ENCODE data around the gene TSSC4.

TSSC4 gene

DNA sequence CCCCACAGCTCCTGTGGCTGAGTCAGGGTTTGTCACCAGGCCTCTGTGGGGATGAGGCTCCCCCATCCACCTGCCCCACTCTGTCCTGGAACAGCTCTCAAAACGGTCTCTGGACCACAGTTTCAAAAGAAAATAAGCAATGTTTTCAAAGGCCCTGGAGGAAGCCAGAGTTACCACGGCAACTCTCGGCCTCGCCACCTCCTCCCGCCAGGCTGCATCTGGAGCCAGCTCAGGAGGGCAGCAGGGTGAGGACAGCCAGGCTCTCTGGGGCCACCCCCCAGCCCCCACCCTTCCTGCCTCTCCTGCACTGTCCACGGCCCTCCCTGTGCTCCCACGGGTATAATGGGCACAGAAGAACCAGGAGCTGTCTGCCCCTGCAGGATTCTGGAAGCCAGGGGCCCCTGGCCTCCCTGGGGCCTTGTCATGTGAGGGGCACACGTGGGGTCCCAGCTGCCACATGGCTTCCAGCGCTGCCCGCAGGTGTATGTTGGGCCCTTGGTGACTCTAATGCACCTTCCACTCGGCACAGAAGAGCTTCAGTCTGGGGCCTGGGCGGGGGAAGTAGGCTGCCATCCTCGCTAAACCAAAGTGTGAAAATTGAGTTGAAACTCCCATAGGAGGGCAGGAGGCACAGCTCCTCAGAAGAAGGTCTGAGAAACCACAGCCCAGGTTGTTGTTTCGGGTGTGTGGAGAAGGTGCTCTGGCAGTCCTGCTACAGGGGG, 13.1 kb upstream of the TSSC4 start:
- DNase-seq = no peak

DNA sequence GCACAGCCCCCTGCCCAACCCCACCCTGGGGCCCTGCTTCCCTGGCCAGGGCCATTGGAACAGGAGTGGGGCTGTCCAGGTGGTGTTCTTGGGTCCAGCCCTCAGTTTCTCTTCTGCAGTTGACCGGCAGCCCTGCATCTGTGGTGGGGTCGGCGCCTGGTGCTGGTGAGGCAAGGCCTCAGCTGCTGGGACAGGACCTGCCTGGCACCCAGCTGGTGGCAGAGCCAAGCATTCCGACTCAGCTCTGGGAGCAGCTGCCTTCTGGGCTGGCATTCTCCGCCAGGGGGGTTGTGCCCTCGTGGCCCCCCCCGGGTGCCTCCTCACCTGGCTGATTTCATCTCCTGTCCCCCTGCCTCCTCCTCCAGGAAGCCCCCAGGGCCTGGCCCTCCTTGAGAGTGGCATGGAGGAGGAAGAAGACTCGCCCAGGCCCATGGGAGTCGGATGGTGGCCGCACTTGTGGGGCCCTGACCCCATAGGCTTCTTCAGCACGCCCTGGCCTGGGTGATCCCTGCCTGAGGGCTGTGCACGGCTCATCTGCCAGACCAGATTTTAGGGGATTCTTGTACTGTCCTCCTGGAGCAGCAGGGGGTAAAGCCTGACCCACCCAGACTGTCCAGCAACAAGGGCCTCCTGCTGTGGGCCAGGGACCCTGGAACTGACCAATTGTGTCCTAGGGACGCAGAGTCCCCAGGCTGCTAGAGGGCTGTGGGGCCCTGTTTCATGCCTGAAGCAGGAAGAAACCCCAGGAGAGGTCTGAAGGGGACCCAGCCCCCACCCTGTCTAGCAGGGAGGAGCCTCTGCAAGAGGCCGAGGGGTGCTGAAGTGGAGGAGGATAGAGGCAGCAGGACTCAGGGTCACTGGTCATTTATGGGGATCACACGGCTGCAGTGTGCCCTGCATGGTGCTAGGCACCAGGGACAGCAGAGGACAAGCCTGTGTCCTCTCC, 11.8 kb upstream of the TSSC4 start:
- no peak for DNase-seq

DNA sequence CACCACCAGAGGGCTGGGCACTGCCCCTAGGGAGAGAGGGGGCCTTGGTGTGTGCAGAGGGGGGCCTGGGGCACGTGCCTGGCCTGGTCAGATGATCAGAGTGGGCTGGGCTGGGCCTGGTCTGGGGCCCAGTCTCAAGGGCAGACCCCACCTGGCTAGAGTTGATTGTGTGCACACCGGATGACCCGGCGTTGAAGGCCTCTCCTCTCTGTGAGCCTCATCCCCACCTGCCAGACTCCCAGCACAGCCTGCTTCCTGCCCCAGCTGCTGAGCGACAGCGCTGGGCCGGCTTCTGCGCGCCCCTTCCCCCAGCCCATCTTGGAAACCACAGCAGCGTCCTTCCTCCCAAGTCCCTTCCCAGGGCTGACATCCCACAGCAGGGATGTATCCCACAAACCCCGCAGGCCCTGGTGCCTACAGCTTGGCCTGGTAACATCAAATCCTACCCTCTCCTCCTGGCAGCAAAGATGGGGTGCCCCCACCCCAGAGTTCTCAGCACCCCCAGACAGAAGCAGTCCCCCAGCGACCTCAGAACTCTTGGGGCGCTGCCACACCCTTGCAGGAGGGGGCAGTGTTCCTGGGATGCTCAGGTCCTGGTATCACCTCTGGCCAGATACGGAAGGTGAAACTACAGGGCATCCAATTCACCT, 11.0 kb upstream of the TSSC4 start:
- DNase-seq = no peak

DNA sequence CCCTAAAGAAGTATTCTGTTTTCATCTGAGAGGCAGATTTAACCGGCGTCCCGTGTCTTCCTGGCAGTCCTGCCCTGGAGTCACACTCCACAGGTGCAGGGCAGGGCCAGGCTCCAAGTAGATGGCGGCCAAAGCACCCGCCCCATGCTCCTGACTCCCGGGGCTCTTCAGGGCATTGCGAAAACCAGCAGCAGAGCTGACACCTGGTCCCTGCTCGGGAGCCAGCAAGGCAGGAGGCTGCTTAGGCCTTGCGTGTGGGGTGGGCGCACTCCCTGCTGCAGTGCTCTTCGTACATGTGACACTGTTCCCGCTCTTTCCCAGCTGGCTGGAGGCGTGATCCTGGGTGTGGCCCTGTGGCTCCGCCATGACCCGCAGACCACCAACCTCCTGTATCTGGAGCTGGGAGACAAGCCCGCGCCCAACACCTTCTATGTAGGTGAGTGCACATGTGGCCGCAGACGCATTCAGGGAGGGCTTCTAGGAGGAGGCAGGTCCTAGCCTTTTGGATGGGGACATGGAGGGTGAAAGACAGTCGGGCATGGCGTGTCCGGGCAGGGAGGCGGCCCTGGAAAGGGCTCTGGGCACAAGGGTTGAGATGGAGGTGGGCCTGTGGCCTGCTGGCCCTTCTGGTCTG, 10.3 kb upstream of the TSSC4 start:
- DNase-seq = no peak

DNA sequence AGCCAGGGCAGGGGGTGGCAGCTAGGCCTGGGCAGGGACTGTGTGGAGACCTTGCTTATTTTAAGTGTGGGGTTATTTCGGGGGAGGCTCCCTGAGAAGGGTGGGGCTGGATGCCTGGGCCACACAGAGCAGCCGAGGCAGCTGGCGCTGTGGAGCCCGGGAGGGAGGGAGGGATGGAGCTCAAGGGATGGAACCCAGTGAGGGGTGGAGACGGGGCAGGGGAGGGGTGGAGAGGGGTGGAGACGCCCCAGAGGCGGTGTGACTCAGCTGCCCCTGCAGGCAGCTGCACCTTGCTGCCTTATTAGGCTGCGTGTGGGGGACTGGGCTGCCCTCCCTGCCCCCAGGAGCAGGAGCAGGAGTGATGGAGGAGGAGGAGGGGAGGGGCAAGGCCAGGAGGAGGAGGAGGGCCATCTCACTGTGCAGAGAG, 9.8 kb upstream of the TSSC4 start:
- no peak for DNase-seq

DNA sequence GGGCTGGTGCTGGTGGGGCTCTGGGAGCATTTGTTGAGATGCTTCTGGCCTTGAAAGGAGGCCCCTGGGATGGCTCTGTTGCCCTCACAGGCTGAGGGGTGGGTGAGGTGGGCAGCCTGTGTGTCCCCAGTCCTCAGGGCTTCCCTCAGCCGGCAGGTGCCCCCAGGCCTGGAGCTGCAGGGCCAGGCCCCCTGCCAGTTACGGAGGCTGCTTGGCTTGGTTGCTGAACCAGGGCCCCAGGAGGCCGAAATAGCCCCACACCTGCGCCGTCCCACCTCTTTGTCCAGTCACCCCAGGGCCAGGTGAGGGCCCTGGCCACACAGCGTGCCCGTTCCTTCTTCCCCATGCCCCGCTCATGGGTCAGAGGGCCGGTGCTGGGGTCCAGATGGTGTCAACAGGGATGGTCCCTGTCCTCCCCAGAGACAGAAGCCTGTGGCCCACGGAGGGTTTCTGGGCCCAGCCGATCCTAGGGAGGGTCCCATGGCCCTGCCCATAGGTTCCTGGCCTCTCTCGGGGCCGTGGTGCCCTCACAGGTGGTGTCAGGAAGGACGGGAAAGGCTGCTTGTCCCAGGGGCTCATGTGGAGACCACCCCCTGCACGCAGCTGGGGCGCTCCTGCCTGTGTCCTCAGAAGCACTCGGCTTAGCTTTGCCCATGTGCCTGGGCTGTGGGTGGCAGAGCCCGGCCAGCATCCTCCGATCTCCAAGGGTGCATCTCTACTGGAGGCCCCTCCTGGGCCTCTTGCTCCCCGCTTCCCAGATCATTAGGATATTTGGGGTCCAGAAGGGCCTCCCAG, 9.2 kb upstream of the TSSC4 start:
- DNase-seq = no peak

DNA sequence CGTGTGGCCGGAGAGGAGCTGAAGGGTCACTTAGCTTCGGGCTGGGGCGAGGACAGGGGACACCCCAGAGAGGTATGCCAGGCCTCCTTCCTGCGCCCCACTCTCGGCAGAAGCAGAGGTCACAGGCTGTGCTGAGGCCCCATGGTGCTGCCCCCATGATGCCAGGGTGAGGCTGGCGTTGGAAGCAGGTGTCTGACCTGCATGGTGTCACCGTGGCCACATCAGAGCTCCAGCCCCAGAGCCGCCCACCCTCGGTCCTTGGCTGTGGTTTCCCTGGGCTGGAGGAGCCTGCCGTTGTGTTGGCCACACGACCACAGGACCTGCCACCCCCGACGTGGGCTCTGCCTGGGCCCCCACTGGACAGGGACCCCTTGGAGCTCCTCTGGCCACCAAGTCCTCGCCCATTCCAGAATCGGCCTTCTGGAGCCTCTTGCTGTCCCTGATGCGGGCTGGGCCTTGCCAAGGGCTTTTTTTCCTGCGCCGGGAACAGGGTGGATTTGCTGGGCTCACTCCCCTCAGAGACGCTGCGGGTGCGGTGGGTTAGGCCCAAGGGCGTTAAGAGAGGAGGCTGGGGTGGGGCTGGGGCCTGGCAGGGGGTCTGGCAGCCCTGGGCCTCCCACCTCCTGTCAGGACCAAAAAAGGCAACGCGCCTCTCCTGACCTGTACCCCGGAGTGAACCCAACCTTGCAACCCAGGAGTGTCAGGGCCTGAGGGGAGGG, 8.2 kb upstream of the TSSC4 start:
- no peak for DNase-seq

DNA sequence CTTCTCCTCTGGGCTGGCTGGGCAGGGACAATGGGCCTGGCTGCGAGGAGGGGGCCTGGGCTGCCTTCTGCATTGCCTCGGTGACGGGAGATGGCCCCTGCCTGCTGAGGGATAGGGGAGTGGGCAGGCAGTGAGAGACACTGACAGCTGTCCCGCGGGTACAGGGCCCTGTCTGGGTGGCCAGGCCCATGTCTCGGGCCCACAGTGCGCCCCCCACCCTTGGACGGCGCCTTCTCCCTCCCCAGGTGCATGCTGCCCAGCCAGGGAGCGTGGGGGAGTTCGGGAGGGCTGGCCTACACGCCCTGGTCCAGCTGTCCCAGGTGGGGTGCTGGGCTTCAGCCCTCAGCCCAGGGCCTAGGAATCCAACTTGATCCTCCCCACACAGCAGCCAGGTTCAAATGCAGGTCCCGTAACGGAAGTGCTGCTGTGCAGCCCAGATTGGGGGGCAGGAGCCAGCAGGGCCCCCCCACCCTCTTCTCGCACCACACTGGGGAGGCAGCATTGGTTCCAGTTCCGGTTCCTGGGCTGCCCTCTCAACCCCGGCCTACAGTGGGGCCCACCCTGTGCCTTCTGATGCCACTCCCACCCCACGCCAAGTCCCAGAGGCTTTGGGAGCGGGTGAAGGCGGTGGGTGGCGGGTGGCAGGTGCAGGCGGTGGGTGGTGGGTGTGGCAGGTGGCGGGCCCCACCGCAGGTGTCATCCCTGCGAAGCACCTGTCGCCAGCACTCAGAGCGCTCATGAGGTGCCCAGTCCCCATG, 7.3 kb upstream of the TSSC4 start:
- DNase-seq = no peak

DNA sequence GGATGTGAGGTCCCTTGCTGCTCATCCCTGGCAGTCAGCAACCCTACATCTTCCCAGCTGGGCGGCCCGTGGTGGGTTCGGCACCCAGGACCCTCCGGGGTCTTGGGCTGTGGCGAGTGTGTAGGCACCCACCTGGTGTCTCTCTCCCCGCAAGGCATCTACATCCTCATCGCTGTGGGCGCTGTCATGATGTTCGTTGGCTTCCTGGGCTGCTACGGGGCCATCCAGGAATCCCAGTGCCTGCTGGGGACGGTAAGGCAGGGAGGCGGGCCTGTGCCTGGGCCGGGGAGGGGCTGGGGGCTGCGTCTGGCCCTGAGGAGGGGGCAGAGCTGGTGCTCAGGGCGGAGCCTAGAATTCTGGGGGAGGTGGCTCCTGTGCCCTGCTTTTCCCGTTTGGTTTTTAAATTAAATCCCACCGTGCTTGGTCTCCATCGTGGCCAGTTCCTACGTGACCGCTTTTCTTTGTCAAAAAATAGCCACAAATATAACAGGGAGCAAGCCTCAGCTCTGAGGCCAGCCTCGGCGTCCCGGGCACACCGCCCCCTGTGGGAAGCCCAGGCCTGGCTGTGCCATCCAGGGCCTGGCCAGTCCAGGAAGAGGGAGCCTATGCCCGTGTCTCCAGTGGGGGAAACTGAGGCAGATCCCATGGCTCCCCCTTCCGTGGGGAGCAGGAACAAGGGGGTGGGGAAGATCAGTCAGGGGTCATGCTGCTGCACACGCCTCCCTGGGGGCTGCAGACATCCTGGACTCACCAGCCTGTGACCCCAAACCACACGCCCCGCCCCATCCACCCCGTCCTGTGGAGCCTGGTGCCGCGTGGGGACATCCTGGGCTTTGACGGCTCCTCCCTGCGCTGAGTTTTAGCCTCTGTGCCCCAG, 6.4 kb upstream of the TSSC4 start:
- no peak for DNase-seq

DNA sequence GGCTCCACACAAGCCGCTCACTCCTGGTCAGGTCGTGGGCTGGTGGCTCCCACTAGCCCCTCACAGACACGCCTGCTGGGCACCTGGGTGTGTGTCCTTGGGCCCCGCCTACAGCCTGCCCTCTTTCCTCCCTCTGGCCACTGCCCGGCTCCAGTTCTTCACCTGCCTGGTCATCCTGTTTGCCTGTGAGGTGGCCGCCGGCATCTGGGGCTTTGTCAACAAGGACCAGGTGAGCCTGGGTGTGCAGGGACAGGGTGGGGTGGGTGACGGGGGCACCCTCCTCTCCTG, 5.8 kb upstream of the TSSC4 start:
- DNase-seq = no peak

DNA sequence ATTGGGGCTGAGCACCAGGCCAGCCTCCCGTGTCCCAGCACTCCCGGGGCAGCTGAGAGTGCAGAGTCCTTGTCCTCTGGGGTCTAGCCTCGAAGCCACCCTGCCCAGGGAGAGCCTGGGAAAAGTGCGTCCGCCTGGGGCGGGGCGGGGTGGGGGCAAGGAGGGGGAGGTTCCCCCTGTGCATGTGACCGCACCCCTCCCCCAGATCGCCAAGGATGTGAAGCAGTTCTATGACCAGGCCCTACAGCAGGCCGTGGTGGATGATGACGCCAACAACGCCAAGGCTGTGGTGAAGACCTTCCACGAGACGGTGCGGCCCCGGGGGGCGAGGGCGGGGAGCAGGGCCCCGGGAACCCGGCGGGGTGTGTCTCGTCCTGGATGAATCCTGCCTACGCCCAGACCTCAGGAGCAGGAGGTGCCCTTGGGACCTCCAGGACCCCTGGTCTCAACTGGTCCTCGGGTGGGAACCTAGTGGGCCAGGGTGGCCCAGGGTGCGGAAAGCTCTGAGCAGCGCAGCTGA, 5.3 kb upstream of the TSSC4 start:
- DNase-seq = no peak

DNA sequence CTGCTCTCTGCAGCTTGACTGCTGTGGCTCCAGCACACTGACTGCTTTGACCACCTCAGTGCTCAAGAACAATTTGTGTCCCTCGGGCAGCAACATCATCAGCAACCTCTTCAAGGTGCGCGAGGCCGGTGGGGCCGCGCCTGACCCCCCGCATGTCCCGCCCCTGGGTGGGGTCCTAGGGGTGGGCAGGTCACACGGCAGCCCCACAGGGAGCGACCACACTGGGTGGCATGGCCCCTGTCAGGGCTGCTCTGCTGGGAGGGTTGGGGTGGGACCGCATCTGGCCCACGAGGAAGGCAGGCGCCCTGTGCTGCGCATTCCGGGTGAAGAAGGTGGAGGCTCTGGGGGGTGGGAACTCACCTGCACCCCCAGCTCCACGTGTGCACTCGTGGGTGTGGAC, 4.7 kb upstream of the TSSC4 start:
- DNase-seq = no peak

DNA sequence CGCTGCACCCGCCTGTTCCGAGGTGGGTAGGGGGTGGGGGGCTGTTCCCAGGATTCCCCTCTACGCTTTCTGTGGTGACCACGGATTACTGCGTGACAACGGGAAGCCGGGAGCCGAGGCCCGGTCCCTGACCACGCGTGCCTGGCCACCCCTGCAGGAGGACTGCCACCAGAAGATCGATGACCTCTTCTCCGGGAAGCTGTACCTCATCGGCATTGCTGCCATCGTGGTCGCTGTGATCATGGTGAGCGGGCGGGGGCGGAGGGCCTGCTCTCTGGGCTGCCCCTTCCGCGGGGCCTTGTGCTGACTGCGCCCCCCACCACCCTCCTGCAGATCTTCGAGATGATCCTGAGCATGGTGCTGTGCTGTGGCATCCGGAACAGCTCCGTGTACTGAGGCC, 4.1 kb upstream of the TSSC4 start:
- DNase-seq = no peak

DNA sequence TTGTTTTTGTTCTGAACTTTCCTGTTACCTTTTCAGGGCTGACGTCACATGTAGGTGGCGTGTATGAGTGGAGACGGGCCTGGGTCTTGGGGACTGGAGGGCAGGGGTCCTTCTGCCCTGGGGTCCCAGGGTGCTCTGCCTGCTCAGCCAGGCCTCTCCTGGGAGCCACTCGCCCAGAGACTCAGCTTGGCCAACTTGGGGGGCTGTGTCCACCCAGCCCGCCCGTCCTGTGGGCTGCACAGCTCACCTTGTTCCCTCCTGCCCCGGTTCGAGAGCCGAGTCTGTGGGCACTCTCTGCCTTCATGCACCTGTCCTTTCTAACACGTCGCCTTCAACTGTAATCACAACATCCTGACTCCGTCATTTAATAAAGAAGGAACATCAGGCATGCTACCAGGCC, 3.5 kb upstream of the TSSC4 start:
- no peak for DNase-seq

DNA sequence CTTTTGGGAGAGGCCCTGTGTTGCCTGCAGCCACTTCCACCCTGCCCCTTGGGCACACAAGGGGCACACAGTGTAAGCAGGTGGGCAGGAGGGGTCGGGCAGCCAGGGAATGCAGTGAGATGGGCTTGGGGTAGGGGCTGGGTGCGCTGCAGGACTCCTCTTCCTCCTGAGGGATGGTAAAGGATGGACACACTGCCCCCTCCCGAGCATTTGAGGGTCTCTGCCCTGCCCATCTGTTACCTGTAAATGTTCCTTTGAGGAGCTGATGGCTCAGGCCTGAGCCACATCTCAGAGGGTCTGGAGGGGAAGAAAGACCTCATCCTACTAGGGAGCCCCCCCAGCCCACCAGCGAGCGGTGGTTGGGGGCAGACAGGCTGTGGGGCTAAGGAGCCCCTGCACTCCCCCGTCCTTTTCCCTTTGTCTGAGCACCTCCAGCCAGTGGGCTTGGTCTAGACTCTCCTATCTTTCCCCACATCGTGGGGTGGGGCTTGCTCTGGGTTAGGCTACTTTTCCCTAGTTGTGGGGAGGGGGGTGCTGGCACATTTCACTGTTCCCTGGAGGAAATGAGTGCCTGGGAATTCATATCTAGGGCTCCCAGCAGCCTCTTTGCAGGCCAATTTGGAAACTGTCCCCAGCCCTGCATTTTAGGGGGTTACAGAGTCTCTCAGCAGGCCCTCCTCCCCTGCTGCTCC, 1.7 kb upstream of the TSSC4 start:
- DNase-seq = no peak

DNA sequence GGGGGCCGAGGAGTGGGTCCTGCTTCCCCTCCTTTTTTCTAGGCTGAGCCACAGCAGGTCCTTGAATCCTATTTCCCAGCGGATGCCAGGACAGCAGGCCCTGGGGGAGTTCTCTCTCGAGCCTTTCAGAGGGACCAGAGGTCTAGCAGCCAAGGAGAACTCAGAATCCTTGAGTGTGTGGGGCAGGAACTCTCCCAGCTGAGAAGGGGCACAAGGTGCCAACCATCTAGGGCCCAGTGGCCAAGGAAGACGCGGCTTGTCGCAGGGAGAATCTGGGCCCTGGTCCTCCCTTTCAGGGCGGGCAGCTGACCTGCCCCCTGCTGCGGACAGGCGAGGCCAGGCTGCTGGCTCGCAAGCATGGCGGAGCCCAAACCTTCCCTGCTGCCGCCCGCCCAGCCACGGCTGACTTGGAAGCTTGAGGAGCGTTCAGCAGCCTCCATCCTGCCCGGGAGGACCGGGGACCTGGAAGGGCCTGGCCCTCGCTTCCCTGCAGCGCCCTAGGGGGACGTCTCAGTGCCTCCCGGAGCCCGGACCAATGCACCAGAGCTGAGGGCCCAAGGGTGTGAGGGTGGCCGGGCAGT, 972 bp upstream of the TSSC4 start:
- DNase-seq = no peak

DNA sequence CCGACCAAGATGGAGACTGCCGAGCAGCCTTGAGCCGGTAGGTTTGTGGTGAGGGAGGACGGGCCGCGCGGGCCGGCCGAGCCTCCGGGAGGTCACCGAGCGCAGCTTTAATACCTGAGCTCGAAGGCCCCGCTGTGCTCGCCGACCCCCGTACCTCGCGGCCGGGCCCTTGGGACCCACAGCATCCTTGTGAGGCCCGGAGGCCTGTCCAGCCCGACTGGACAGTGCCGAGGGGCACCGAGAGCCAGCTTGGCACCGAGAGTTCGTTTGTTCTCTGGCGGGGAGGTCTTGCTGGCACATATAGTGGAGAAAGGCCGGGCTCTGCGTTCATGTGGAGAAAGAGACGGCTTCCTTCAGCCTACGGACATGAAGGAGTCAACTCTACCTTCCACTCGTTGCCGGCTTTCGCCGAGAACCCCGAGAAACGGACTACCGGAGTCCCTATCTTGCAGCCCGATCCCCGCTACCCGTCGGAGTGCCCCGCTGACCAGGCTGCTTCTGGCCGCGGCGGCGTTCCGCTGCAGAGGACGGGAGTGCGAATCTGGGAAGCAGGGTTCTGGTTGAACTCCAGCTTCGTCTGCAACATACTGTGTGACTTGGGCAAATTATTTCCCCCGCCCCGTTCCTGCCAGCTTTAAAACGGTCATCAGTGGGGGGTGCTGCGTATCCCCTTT, 349 bp downstream of the TSSC4 start:
- no peak for DNase-seq

DNA sequence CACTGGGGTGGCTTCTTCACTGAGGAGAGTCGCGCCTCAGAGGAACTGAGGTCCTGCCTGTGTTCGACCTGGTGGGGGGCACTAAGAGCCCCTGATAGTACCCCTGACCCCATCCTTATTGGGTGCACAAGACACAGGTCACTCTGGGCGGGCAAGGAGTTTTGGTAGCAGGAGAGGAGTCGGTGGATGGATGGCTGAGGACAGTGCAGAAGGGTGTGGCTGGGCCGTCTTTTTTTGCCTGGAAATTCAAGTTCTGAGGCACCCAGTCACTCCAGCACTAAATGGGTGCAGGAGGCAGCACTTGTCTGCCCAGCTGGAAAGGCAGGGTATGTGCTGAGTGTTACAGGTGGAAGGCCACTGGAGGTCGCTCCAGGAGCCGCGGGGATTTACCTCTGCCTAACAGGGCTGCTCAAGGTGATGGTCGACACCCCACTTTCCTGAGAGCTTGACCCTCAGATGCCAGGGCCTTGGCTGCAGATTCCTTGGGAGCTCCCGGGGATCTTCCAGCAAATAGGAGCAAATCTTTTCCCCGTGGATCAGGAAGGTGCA, 960 bp downstream of the TSSC4 start:
- DNase-seq = no peak

Measured in NCI-H1092 (cell line).